NCI-H2227 (cell line): ENCODE results near the gene PAF1.

Source experiments
- DNase-seq: peaks from one replicate; lab custom pipeline; 2025; ENCODE audit not compliant: unreplicated experiment; lab: John Stamatoyannopoulos, UW

PAF1 gene

DNA sequence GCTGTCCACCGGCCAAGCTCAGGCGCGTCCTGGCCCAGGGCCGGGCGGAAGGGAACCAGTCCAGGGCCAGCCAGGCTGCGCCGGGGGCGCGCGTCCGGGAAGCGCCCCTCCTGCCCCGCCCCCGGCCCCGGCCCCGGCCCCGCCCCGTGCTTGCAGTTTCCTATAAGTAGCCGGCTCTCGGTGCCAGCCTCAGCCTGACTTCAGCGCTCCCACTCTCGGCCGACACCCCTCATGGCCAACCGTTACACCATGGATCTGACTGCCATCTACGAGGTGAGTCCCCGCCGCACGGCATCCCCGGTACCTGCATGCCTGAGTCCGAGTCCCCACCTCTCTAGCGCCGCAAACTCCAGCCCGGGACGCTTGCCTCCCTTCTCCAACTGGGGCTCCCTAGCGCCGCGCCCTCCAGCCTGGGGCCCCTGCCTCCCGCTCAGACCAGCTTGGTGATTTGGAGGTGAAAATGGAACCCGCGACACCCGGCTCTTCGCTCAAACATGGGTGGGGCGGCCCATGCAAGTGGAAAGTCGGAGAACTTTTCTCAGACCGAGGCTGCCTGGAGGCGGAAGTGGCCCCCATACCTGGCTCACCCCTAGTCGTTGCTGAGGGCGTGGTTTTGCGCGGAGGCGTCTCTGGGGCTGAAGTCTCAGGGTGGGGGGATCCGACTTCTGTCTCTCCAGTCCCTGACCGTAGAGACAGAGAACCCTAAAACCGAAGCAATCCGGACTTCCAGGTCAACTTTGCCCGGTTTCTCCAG is 15.9 kb upstream of the PAF1 start, which contains the start of gene ZFP36:
Gene ZFP36, plus strand, starts transcription at position 192 of the 754 bp plus-strand sequence. Its CDS starts 58 bp downstream, at position 250.
- peak; percentile 98 for DNase-seq

DNA sequence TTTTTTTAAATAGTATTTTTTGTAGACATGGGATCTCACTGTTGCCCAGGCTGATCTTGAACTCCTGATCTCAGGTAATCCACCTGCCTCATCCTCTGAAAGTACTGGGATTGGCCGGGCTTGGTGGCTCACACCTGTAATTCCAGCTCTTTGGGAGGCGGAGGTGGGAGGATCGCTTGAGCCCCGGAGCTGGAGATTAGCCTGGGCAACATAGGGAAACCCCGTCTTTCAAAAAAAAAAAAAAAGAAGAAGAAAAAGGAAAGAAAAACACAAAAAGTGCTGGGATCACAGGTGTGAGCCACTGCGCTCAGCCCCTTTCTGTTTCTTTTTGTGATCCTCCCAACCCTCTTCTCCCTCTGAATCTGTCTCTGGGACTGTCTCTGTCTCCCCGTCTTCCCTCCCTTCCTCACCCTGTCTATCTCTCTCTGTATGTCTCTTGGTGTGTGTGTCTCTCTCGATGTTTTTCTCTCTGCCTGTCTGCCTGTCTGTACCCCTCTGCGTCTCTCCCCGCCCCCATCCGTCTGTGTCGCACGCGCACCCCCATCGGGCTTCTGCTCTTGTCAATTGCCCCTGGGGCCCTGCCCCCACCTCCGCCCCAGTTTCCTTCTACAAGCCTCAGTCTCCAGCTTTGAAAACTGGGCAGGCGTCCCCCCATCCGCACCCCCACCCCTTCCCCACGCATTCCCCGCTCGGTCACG is 15.2 kb upstream of the PAF1 start:
- DNase-seq, result no peak

DNA sequence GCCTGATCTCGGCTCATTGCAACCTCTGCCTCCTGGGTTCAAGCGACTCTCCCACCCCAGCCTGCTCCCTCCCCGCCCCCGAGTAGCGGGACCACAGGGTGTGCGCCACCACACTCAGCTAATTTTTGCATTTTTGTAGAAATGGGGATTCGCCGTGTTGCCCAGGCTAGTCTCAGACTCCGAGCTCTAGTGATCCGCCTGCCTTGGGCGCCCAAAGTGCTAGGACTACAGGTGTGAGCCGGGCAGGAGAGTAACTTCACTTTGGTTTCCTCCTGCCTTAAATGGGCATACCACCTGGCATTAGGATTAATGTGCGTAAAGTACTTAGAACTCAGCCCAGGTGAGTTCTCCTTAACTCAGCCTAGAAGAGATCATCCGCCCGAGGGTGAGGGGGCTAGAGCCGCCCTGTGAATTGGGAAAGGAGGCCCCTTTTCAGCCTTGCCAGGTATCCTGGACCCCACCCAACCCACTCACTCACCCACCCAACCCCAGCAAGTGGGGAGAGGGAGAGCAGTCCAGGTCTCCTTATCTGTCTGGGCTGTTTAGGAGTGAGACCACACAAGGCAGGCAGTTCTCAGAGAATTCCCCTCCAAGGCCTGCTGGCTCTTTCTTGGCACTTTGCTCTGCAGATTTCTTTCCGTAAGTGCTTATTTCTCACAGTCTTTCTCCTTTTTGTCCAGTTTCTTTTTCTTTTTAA is 14.5 kb upstream of the PAF1 start:
- no peak for DNase-seq

DNA sequence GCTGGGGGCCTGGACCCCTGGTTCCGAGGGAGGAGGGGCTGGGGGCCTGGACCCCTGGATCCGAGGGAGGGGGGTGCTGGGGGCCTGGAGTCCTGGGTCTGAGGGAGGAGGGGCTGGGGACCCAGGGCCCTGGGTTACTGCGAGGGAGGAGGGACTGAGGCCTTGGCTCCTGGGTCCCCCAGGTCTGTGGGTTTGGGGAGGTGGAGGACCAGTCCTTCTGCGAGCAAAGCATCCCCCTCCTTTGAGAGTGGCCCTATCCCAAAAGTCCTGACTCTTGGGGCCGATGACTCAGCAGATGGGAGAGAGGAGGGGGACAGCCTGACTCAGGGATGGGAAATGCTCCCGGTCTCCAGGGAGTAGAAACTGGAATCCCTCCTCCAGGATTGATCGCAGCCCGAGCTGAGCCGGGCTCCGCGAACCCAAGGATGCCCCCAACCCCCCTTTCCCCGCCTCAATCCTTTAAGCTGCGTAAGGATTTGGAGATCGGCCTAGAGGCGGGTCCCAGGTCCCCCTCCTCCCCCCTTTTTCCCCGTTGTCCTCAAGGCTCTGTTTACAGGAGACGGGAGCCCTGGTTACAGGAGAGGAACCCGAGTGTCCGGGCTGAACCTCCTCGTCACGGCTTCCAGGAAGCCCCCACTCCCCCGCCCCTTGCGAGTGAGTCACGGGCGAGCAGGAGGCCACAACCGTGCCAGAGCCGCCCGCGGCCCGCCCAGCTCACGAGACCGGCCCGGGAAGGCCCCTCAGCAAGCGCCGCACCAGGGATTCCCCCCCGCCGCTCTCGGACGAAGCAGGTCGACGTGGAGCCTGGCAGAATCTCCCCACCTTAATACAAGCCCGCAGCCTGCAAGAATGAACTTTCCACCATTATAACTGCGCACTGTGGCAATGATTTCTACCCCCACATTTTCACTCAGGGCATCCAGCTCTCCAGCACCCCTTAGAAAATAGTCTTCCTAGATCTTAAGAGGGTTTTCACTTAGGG is 12.7 kb upstream of the PAF1 start:
- peak; percentile 90 for DNase-seq

DNA sequence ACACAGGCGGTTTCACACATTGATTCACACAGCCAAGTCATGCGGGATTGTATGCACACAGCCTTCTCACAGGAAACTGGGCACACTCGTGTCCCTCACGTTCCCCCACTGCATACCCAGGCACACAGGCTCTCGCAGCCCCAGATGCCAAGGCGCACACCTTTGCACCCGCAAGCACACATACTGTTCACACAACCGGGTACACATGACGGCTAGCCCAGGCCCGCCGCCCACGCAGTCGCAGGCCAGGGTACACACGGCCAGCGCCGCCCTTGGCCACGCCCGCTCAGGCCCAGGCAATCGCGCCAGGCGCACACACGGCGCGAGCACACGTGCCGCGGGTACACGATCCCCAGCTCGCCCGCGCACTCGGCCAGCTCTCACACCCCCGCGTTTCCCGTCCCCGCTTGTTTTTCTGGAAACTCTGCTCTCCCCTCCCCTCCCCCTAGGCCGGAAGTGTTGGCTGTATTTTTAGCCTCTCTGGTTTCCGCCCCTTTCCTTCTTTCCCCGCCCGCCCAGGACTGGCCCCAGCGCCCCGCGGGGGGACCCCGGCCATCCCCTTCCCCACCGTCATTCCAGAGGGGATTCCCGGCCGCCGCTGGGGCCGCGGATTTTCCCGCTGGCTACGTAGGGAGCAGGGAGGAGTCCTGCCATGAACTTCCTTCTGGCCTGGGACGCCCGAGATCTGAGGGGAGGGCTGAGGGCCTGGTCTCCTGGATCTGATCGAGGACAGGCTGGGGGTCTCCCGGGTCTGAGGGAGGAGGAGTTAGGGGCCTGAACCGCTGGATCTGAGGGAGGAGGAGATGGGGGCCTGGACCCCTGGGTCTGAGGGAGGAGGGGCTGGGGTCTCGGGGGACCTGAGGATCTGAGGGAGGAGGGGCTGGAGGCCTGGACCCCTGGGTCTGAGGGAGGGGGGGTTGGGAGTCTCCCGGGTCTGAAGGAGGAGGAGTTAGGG is 11.7 kb upstream of the PAF1 start:
- DNase-seq, result peak; percentile 97

DNA sequence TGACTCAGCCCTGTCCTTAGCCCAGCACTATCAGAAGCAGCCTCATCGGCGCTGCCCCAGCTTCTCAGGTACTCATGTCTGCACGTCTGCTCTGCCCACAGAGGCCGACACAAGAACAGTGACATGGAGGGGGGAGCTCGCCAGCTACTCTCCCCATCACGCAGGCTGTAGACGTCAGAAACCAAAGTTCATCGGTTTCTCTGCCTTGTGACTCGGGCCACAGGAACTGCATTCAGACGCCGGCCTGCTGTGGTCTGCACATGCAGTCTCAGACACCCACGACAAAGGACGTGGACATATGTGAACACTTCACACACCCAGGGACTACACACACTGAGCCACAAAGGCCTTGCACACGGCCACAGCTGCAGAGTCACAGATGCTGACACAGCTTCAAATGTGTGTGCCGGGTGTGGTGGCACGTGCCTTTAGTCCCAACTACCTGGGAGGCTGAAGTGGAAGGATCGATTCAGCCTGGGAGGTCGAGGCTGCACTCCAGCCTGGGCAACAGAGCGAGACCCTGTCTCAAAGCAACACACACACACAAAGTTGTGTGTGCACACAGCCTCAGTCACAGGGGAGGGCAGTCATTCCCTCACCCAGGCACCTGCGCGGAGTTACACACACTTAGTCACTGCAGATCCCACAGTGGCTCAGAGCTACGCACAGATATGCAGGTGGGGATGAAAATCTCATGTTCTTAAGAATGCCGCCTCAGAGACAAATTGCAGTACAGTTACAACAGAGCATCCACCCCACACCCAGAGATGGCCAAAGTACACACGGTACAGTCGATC is 10.8 kb upstream of the PAF1 start:
- DNase-seq, result no peak

DNA sequence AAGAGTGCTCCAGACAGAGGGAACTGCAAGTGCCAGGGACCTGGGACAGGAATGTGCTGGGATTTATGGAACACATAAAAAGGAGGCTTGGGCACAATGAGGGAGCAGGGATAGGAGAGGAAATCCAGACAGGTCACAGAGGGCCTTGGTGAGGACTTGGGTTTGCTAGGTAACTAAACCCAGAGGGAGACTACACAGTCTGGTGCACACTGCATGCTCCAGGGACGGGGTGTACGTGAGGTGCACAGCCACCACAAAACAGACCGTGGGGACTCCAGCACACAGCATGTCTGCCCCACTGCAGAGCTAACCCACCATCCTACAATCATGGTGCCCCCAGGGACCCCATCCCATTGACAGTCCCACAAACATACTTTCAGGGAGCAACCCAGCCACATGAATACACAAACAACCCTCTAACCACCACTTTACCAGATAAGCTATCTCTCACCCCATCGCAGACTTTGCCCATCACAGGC is 10.2 kb upstream of the PAF1 start:
- DNase-seq, result no peak

DNA sequence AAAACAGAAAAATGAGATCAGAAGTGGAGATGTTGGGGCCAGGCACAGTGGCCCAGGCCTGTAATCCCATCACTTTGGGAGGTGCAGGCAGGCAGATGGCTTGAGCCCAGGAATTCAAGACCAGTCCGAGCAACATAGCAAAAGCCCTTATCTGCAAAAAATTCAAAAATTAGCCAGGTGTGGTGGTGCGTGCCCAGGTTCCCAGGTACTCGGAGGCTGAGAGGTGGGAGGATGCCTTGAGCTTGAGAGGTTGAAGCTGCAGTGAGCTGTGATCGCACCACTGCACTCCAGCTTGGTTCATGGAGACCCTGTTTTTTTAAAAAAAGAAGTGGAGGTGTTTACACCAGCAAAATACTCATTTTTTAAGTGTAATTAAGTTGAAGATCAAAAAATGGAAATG is 9.2 kb upstream of the PAF1 start:
- DNase-seq, result no peak

DNA sequence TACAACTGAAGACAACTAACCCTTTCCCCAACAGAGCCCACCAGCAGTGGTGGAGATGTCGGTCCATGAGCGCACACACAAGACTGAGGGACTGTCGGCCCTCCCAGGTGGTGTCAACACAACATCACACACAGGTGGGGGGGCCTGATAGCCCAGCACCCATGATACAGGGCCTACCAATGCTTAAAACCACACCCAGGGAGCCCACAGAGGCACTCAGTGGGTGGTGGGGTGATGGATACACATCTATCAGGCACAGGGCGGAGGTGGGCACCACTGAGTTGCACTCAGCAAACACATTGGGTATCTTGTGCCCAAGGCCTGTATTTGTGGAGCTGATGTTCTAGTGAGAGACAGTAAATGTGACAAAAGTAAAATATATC is 8.8 kb upstream of the PAF1 start:
- no peak for DNase-seq

DNA sequence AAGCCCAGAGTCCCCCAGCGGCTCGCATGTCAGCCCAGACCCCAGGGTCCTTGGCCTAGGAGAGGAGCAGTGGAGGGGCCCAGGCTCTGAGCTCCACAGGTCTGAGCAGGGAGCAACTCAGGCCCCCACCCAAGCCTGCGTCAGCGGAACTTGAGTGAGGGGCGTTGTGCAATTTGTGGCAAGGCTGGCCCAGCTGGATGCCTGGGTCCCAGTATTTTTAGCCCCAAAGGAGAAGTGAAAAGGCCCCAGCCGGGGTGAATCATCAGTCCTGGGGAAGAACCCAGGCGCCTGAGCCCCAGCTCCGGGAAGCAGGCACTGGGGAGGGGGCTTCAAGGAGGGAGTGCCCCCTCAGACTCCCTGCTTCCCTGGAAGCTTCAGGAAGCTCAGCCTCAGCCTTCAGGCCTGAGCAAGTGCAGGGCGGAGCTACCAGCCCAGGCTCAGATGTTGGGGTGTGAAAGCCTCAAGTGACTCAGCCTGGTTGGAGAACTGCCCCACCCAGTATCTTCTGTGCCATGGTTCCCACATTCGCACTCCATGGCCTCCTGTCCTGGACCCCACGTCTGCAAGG is 7.5 kb upstream of the PAF1 start:
- no peak for DNase-seq

GRCh38 chr19:39397360-39398296 is 6.7 kb upstream of the PAF1 start:
- DNase-seq, result peak; percentile 98

GRCh38 chr19:39390451-39390750 is 505 bp downstream of the PAF1 start:
- no peak for DNase-seq

DNA sequence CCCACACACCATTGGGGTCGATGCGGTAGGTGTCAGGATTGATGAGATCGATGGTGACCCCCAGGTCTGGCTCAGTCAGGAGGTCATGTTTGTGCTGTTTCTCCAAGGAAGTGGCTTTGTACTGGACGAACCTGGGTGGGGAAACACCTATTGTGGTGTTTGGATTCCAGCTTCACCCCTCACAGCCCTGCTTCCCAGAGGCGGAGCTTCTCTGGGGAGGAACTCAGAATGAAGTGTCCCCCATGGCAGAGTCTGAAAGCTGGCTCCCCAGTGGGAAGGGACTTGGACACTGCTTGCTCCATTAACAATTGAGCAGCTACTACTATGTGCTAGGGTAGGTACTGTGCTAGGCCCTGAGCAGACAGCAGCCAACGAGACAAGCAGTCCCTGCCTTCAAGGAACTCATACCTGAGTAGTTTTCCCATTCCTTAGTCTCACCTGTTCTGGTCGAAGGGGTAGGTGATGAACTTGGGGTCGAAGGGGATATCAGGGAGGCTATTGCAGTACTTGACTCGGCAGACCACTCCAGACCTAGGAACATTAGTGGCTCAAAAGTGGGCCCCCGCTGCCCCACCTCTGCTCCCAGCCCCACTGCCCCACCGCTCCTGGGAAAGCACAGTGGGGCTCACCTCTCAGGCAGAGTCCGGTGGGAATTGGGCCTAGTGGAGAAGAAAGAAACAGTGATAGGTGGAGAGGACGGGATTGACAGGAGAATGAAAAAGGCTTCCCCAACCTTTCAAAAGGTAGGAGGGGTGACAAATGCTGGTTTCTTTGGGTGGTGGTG is 1.1 kb downstream of the PAF1 start:
- peak; percentile 80 for DNase-seq

DNA sequence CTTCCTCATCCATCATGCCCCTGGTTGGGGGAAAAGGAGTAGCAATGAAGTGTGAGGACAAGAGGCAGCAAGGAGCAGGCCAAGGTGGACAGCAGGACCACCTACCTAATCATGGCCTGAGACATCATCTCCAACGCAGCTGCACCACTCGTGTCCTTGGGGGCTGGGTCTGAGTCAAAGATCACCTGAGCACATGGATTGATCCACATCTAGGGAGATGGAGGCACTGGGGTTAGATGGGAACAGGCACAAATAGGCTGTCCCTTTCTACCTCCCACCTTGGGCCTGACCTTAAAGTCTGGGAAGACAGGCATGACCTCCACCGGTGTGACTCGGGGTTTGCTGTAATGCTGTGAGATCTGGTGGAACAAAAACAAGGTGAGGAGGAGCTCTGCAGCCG is 2.2 kb downstream of the PAF1 start:
- no peak for DNase-seq

- DNase-seq, result no peak
Measured at GRCh38 chr19:39386557-39386956, 4.3 kb downstream of the PAF1 start.

DNA sequence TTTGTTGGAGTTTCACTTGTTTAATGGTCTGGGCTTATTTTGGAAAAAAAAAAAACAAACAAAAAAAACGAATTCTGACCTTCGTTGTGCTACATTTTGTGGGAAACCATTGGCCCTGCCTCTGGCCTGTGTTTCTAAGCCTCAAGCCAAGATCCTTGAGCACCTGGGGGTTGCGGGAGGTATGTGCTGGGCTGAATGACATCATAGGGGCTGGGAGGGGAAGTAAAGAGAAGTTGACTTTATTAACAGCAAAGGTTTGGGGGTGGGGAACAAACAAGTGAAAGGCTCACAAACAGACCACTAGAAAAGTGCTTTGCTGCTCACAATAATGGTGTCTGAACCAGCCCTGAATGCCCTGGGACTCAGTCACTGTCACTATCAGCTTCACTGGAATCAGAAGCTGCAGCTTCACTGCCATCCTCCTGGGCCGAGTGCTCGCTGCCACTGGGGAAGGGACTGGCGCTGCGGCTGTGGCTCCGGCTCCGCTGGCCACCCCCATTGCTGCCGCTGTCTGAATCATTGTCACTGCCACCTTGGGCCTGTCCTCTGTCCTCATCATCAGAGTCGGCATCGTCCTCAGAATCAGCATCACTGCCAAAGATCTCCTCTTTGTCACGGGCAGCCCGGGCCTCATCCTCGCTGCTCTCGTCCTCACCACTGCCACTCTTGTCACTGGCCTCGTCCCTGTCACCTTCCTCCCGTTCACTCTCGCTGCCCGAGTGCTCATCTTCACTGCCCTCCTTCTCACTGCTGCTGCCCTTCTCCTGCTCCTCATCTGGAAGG is 5.1 kb downstream of the PAF1 start:
- no peak for DNase-seq
